MM.1S (cell line): Measurements from ENCODE around the gene NFATC1.

Source experiments
- CTCF ChIP-seq: fragments of 300-600 bp; sonication (generic); IDR thresholded peaks from 2 replicates; pipeline ENCODE4 v1.5.1; 2016; ENCODE audit warnings: antibody characterized with exemption, low read length, mixed read lengths
- EZH2 ChIP-seq: fragments of 300-600 bp; sonication (generic); optimal IDR thresholded peaks from 2 replicates; pipeline ENCODE3; 2017; ENCODE audit warnings: low read depth, mild to moderate bottlenecking, antibody characterized with exemption, low read length, mixed read lengths
- EZH2phosphoT487 ChIP-seq: fragments of 300-600 bp; sonication (generic); IDR thresholded peaks from 2 replicates; pipeline ENCODE4 v1.6.1; 2018; ENCODE audit warnings: antibody characterized with exemption, low read length

- no peak for TF ChIP-seq CTCF
- TF ChIP-seq EZH2phosphoT487, result no peak
- TF ChIP-seq EZH2, result no peak
Measured at GRCh38 chr18:79384834-79385233, 10.9 kb upstream of the NFATC1 start.
